Heart left ventricle (tissue), 13 donors: ENCODE results near the gene IGFBP2.

Experiments used
- POLR2A ChIP-seq, 2 donors: fragments of 450-650 bp; IDR thresholded peaks; one replicate each; pipeline ENCODE4 v1.6.1; 2017; ENCODE audit warnings: antibody characterized with exemption in 2 of 2, mild to moderate bottlenecking in 2 of 2, moderate library complexity in 2 of 2
- TF ChIP-seq, protein P1 (sequence below), 12 donors: fragments of 200-600 bp; sonication (generic) in 4 of 12; IDR thresholded peaks; one replicate each; pipeline versions ENCODE4 v1.5.0 to v1.8.0; 2018 to 2022; ENCODE audit warnings: antibody characterized with exemption in 12 of 12, mild to moderate bottlenecking in 5 of 12
- donor health status: ischemic (EF 13 %, LVEDD 7.1; RV severe dilation, severe dysfunction).
- donor health status: DM: no; HTN: yes; CAD: no.
- donor health status: DM: no; HTN: no; CAD: no.
- donor health status: ischemic (EF 25% LVEDD 6.9; RV normal size, moderate dysfunction).
- donor health status: ischemic (EF 25% LVEDD 5.7; RV mildly dilated, moderate dysfunction).
- donor health status: ischemic (EF 35%, LVEDD 5.7; RV mildly dilated, moderate dysfunction).
- donor health status: nonischemic (EF 11% LVEDD 7.7; RV severe dilation, severe dysfunction).
- donor health status: DM: yes; HTN: yes; CAD: no.
- donor health status: PGD.
- donor health status: ischemic (EF 29% LVEDD 5.4; RV normal size, mild dysfunction).
- donor health status: nonischemic (EF 23%, LVEDD 6.1; RV moderate dilation, normal function).

DNA sequence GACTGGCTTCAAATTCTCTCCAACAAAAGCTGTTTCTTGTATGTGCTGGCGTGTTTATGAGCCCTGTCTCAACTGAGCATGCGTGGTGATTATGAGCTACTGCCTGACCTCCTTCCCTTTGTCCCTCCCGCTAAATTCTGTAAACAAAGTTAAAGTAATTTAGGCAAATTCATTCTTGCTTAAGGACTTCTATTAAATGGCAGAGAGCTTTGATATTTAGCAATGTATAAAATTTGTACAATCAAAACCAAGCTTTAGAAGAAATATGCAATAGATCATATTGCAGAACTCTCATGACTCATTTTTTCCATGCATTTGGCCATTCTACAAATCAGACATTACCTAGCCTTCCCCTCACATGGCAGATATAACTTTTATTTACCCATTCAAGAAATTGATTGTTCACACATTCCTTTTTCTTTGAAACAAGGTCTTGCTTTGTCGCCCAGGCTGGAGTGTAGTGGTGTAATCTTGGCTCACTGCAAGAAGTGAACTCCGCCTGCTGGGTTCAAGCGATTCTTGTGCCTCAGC lies 18.2 kb downstream of the IGFBP2 start:
- TF ChIP-seq, protein P1, sequence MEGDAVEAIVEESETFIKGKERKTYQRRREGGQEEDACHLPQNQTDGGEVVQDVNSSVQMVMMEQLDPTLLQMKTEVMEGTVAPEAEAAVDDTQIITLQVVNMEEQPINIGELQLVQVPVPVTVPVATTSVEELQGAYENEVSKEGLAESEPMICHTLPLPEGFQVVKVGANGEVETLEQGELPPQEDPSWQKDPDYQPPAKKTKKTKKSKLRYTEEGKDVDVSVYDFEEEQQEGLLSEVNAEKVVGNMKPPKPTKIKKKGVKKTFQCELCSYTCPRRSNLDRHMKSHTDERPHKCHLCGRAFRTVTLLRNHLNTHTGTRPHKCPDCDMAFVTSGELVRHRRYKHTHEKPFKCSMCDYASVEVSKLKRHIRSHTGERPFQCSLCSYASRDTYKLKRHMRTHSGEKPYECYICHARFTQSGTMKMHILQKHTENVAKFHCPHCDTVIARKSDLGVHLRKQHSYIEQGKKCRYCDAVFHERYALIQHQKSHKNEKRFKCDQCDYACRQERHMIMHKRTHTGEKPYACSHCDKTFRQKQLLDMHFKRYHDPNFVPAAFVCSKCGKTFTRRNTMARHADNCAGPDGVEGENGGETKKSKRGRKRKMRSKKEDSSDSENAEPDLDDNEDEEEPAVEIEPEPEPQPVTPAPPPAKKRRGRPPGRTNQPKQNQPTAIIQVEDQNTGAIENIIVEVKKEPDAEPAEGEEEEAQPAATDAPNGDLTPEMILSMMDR (IDR thresholded peaks at IDR 0.05) = no peak
- TF ChIP-seq POLR2A (IDR thresholded peaks at IDR 0.05) = no peak
